GM10266 (cell line): Measurements from ENCODE around the gene XIRP1.
"Not testable (repeated sequence)": the region's sequence is repeated elsewhere in the genome, so short reads cannot be mapped to it uniquely, and the experiment has no call there.

ENCODE experiments used
- DNase-seq: peaks from one replicate; pipeline ENCODE4 v3.0.0; 2012; ENCODE audit errors: extremely low spot score
- TF ChIP-seq, protein P1 (sequence below): IDR thresholded peaks from 2 replicates; pipeline ENCODE4 v1.5.1; 2012; ENCODE audit warnings: mild to moderate bottlenecking, low read depth; ENCODE audit not compliant: control insufficient read depth, insufficient read depth; ENCODE audit errors: missing control alignments

XIRP1 gene

DNA sequence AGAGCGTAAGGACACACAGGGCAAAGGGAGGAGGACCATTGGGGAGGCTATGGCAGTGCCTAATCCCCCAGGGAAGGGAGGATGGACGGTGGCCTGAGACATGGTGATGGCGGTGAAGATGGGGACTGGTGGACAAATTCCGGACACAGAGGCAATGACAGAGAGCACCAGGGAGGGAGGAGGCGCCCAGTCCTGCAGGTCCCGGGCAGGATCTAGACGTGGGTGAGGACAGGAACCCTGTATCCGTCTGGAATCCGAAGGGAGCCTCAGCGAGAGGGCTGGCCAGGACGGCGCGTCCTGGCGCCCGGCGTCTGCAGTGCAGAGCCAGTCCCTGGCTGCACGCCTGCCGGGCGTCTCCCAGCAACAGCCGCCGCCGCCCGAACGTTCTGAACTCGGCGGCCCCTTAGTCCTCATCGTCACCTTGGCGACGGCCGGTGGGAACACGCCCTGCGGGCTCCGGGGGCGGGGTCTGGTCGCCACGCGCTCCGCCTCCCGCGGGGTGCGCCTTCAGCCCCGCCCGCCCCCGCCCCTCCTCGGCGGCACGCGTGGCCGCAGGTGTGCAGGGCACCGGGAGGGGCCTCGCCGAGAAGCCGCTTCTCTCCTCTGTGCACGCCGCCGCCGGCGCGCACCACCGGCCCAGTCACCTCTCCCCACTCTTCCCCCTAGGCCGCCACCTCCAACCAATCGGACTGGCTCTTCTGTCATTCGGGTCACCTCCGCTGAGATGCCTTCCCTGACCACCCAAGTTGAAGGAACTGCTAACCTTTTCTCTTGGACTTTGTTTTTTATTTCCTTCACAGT is 11.6 kb downstream of the XIRP1 start:
- DNase-seq, result peak; percentile 96
- TF ChIP-seq, protein P1, sequence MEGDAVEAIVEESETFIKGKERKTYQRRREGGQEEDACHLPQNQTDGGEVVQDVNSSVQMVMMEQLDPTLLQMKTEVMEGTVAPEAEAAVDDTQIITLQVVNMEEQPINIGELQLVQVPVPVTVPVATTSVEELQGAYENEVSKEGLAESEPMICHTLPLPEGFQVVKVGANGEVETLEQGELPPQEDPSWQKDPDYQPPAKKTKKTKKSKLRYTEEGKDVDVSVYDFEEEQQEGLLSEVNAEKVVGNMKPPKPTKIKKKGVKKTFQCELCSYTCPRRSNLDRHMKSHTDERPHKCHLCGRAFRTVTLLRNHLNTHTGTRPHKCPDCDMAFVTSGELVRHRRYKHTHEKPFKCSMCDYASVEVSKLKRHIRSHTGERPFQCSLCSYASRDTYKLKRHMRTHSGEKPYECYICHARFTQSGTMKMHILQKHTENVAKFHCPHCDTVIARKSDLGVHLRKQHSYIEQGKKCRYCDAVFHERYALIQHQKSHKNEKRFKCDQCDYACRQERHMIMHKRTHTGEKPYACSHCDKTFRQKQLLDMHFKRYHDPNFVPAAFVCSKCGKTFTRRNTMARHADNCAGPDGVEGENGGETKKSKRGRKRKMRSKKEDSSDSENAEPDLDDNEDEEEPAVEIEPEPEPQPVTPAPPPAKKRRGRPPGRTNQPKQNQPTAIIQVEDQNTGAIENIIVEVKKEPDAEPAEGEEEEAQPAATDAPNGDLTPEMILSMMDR, result peak; percentile 2

DNA sequence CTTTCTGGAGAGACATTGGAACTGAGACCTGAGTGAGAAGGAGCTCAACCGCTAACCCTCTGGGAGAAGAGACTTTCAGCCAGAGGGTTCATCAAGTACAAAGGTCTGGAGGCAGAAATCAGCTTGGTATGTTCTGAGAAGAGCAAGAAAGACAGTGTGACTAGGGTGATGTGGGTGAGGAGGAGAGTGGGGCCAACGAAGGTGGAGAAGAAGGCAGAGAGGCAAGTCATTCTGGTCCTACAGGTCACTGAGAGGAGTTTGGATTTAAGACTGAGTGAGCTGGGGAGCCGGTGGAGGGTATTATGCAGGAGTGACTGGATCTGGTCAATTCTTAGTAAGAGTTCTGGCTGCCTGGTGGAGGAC is 12.2 kb downstream of the XIRP1 start:
- TF ChIP-seq, protein P1, result no peak
- no peak for DNase-seq

GRCh38 chr3:39178553-39178952 is 13.8 kb downstream of the XIRP1 start:
- DNase-seq, result no peak

DNA sequence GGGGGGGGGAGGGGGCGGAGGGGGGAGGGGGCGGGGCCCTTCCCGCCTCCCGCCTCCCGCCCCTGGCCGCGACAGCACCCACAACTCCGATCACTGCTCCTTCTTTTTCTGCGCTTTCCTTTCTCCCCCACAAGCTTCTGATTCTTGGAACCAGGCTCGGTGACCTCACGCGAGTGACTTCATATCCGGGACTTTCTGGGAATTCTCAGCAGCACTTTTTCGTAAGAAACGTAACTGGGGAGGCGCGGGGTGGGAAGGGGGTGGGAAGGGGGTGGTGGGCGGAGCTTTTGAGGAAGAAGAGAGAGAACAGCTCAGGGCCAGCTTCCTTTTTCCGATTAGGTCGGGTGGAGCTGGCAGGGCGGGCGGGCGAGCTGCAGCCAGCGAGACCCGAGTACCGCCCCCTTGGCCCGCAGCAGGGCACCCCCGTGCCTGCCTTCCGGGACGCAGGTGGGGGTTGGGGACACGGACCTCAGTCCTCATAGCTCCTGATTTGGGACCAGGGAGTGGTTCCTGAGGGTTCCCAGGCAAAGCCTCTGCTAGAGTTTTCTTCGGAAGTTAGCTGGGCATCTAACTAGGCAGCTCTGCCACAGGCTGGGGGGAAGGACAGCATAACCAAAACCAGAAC is 14.6 kb downstream of the XIRP1 start:
- peak; percentile 75 for DNase-seq
- TF ChIP-seq, protein P1, result no peak

More at GRCh38 chr3:39178553-39178952, 13.8 kb downstream of the XIRP1 start:
- TF ChIP-seq, protein P1, result no peak

DNA sequence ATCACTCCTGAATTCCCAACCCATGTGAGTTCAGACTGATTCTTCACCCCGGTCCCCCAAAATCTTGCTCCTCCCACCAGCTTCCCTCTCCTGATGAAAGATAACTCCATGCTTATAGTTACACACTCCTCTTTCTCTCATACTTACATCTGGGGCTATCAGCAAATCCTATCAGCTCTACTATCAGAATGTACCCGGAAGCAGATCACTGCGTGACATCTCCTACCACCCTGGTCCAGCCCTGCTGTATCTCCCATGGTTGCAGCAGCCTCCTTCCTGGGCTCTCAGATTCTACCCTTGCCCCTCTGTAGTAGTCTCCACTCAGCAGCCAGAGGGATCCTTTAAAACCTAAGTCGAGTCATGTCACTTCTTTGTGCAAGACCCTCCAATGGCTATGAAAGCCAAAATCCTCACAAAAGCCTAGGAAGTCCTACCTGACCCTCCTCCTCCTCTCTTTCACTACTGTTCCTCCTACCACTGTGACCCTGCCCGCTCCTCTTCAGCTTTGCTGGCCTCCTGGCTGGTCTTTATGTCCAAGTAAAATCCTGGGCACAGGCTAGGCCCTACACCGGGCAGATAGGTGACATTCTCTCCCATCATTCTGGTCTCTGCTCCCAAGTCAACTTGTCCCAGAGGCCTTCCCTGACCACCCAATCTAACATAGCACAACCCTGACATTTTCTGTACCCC is 16.2 kb downstream of the XIRP1 start:
- no peak for DNase-seq
- TF ChIP-seq, protein P1, result no peak

DNA sequence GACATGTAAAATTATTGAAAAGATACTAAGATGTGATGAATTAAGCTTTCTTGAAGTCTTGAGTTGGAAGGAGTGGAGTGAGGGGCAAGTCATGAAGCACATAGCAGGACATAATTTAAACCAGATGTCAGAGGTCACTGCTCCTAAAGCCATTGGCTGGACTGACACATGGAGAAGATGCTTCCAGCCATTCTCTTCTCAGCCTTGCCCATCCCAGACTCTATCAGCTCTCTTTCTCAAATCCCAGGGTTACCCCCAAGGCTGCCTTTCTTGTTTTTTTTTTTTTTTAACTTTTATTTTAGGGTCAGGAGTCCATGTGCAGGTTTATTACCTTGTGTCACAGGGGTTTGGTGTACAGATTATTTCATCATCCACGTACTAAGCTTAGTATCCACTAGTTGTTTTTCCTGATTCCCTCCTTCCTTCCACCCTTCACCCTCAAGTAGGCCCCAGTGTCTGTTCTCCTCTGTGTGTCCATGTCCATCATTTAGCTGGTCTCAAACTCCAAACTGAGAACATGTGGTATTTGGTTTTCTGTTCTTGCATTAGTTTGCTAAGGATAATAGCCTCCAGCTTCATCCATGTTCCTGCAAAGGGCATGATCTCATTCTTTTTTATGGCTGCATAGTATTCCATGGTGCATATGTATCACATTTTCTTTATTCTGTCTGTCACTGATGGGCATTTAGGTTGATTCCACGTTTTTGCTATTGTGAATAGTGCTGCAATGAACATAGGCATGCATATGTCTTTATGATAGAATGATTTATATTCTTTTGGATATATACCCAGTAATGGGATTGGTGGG is 18.9 kb downstream of the XIRP1 start:
- DNase-seq, result no peak
- TF ChIP-seq, protein P1, result no peak

GRCh38 chr3:39171860-39172259 is 20.5 kb downstream of the XIRP1 start:
- TF ChIP-seq, protein P1, result no peak
- no peak for DNase-seq

GRCh38 chr3:39170877-39171276 is 21.5 kb downstream of the XIRP1 start:
- not testable (repeated sequence) for DNase-seq
